C4-2B (cell line): Measurements from ENCODE around the gene DDX3X.
"Not testable (repeated sequence)": the region's sequence is repeated elsewhere in the genome, so short reads cannot be mapped to it uniquely, and the experiment has no call there.

ENCODE experiments used
- H3K27ac ChIP-seq: fragments of 450-650 bp; 2 replicates; pipeline ENCODE4 v1.5.1; 2017
- ZFX ChIP-seq: fragments of 450-650 bp; IDR thresholded peaks from 2 replicates; pipeline ENCODE4 v1.6.1; 2017
- TF ChIP-seq, protein P1 (sequence below): fragments of 450-650 bp; conservative IDR thresholded peaks from 2 replicates; pipeline ENCODE4 v1.5.1; 2017; ENCODE audit warnings: mild to moderate bottlenecking

The DDX3X gene

GRCh38 chrX:41333744-41334362 is at the start of gene DDX3X:
TSS of gene DDX3X (plus strand) at chrX:41334162. CDS start at chrX:41334253, 91 bp downstream.
- TF ChIP-seq, protein P1, sequence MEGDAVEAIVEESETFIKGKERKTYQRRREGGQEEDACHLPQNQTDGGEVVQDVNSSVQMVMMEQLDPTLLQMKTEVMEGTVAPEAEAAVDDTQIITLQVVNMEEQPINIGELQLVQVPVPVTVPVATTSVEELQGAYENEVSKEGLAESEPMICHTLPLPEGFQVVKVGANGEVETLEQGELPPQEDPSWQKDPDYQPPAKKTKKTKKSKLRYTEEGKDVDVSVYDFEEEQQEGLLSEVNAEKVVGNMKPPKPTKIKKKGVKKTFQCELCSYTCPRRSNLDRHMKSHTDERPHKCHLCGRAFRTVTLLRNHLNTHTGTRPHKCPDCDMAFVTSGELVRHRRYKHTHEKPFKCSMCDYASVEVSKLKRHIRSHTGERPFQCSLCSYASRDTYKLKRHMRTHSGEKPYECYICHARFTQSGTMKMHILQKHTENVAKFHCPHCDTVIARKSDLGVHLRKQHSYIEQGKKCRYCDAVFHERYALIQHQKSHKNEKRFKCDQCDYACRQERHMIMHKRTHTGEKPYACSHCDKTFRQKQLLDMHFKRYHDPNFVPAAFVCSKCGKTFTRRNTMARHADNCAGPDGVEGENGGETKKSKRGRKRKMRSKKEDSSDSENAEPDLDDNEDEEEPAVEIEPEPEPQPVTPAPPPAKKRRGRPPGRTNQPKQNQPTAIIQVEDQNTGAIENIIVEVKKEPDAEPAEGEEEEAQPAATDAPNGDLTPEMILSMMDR: 0 out of 2 replicates have a peak, but pooled peaks have one; percentile 5
- TF ChIP-seq ZFX: no peak
- peak within 1 kb of the TSS; percentile 99 for H3K27ac ChIP-seq

DNA sequence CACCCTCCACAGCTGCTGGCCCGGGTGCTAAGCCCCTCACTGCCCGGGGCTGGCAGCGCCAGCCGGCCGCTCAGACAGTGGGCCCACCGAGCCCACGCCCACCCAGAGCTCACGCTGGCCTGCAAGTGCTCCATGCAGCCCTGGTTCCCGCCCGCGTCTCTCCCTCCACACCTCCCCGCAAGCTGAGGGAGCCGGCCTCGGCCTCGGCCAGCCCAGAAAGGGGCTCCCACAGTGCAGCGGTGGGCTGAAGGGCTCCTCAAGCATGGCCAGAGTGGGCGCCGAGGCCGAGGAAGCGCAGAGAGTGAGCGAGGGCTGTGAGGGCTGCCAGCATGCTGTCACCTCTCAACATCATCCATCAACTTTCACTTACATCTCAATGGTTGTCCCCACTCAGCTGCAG is 48.0 kb upstream of the DDX3X start:
- not testable (repeated sequence) for H3K27ac ChIP-seq

DNA sequence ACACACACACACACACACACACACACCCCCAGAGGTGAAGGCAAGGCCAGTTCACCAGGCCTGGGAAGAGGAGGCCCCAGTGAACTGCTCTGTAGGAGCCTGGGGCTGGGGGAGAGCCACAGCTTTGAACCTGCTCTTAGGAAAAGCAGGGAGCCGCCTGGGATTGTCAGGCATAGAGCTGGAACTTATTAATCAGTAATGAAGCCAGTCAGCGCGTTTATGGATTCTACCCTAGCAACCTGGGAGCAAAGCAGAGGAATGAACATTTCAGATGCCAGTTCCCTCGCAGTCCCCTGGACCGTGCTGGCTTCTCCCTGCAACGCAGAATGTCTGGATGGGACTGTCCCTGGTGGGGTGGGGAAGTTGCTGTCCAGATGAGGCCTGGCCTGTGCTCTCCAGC is 45.3 kb upstream of the DDX3X start:
- H3K27ac ChIP-seq: no peak overlapping the region
- TF ChIP-seq, protein P1: no peak
- no peak for TF ChIP-seq ZFX

GRCh38 chrX:41289095-41289494 is 44.9 kb upstream of the DDX3X start:
- TF ChIP-seq ZFX: no peak
- TF ChIP-seq, protein P1: no peak
- H3K27ac ChIP-seq: no peak overlapping the region

- no peak overlapping the region for H3K27ac ChIP-seq
- TF ChIP-seq, protein P1: no peak
- TF ChIP-seq ZFX: no peak
These were observed 42.7 kb upstream of the DDX3X start for GRCh38 chrX:41291309-41291708.

- no peak overlapping the region for H3K27ac ChIP-seq
- no peak for TF ChIP-seq ZFX
- TF ChIP-seq, protein P1: peak; percentile 56
These were observed 40.7 kb upstream of the DDX3X start for GRCh38 chrX:41293269-41293668.

DNA sequence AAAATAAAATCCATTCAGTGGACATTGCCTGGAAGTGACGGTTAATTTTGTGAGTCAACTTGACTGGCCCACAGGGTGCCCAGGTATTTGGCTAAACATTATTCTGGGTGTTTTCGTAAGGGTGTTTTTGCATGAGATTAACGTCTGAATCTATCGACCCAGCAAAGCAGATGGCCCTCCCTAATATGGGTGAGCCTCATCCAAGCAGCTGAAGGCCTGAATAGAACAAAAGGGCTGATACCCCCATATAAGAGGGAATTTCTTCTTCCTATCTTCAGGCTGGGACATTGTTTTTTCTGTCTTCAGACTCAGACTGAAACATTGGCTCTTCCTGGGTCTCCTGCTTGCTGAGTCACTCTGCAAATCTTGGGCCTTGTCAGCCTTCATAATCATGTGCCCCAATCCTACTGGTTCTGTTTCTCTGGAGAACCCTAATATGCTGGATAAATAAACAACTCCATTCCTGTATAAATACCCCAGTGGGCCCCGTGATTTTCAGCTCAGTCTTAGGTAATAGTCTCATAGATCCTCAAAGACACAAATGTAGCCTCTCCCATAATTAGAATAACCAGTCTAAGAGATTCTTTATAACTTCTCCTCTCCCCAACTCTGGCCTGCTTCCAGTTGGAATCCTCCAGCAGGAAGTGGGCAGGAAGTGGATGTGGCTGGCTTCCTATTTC is 33.1 kb upstream of the DDX3X start:
- H3K27ac ChIP-seq: no peak overlapping the region
- no peak for TF ChIP-seq ZFX
- TF ChIP-seq, protein P1: no peak

GRCh38 chrX:41301438-41301824 is 32.5 kb upstream of the DDX3X start:
- no peak for TF ChIP-seq ZFX
- TF ChIP-seq, protein P1: no peak
- H3K27ac ChIP-seq: no peak overlapping the region
